ENCODE measurements around the gene CALCR.
"Not testable (repeated sequence)": the region's sequence is repeated elsewhere in the genome, so short reads cannot be mapped to it uniquely, and the experiment has no call there.

- not testable (repeated sequence) for TF ChIP-seq CTCF, POLR2A, POLR2AphosphoS5 (IDR thresholded peaks at IDR 0.05)
Measured at GRCh38 chr7:93591224-93592050, 16.9 kb upstream of the CALCR start.

Data from prostate gland (tissue), 2 donors.